Gastrocnemius medialis (tissue), 4 donors: ENCODE measurements around the gene ARHGEF19. TPM values are rescaled to one million over a fixed set of nuclear protein-coding genes. Genes with fewer than 3 reads are reported as not detected.

ENCODE experiments used
- ATAC-seq, 2 donors: fragments of 150-250 bp; one replicate each; pipeline ENCODE4 v1.9.1; 2016
- DNase-seq, 2 donors: peaks; one replicate each; pipeline ENCODE4 v3.0.0-alpha.2; 2019
- H3K27ac ChIP-seq, 4 donors: fragments of 200-600 bp; sonication (generic); 1 replicate in 1 of 4; 2 replicates in 3 of 4; pipeline ENCODE4 v1.5.1; 2016 to 2018; ENCODE audit warnings: mild to moderate bottlenecking in 2 of 4, moderate library complexity in 1 of 4
- H3K27me3 ChIP-seq, 3 donors: fragments of 200-600 bp; sonication (generic) in 2 of 3; 1 replicate in 1 of 3; 2 replicates in 2 of 3; pipeline versions ENCODE4 v1.5.1 to v1.6.0; 2016 to 2019; ENCODE audit warnings: mild to moderate bottlenecking in 1 of 3, moderate library complexity in 1 of 3
- H3K36me3 ChIP-seq, 2 donors: fragments of 200-600 bp; sonication (generic) in 1 of 2; one replicate each; pipeline ENCODE4 v1.5.1; 2017 to 2018
- H3K4me1 ChIP-seq, 2 donors: fragments of 200-600 bp; sonication (generic) in 1 of 2; one replicate each; pipeline ENCODE4 v1.5.1; 2016 to 2017; ENCODE audit warnings: mild to moderate bottlenecking in 2 of 2
- H3K4me3 ChIP-seq, 4 donors: fragments of 200-600 bp; sonication (generic) in 3 of 4; 1 replicate in 1 of 4; 2 replicates in 3 of 4; pipeline ENCODE4 v1.5.1; 2016 to 2019; ENCODE audit warnings: mild to moderate bottlenecking in 2 of 4
- H3K9me3 ChIP-seq, 3 donors: fragments of 200-600 bp; sonication (generic) in 2 of 3; 1 replicate in 1 of 3; 2 replicates in 2 of 3; pipeline ENCODE4 v1.5.1; 2016 to 2019
- CTCF ChIP-seq, 5 experiments: fragments of 450-650 bp in 3 of 5; fragments of 200-600 bp in 2 of 5; sonication (generic) in 2 of 5; IDR thresholded peaks in 4 of 5; conservative IDR thresholded peaks in 1 of 5; 1 replicate in 4 of 5; 2 replicates in 1 of 5; pipeline ENCODE4 v1.5.1; 2016 to 2019; ENCODE audit warnings: antibody characterized with exemption in 5 of 5, mild to moderate bottlenecking in 3 of 5, moderate library complexity in 3 of 5
- POLR2A ChIP-seq, 2 donors: fragments of 450-650 bp; IDR thresholded peaks; one replicate each; pipeline ENCODE4 v1.6.1; 2017; ENCODE audit warnings: antibody characterized with exemption in 2 of 2, mild to moderate bottlenecking in 2 of 2, moderate library complexity in 2 of 2
- in situ Hi-C, 4 donors: fragments of 200-750 bp; cut with MboI; loops; one replicate each; pipeline versions ENCODE4 v1.15.0 to v1.8.0; 2017; ENCODE audit warnings: low sequenced_read_pairs in 4 of 4
- intact Hi-C: fragments of 100-400 bp; cut with DNase I; formaldehyde crosslinking; loops from one replicate; pipeline ENCODE4 v1.15.1; 2023; ENCODE audit warnings: low total_unique reads
- total RNA-seq, 4 donors: library from RNA; depleted of rRNA; stranded (reverse); fragments of >200 nt; gene quantifications; one replicate each; pipeline versions ENCODE4 v1.1.0 to v1.2.3, GENCODE V29; 2016

ARHGEF19 gene
- total RNA-seq, 4 donors from 2014 or later: 0.68 to 3.0 (median 2.3) TPM

- H3K36me3 ChIP-seq: no peaks in the 10 kb centered on the region
Observed at GRCh38 chr1:16158025-16158424, 54.4 kb downstream of the ARHGEF19 start.

GRCh38 chr1:16156848-16157495, 55.5 kb downstream of the ARHGEF19 start:
- H3K9me3 ChIP-seq: no peaks in the 10 kb centered on the region
- in situ Hi-C loops (no loop called here), intact Hi-C loops (loop anchor here (2.0 kb wide), 1 partner anchor 26 kb away; no protein-coding TSS in a partner anchor)
- DNase-seq (no peak), ATAC-seq (no peak)
- no peaks in the 10 kb centered on the region for H3K36me3 ChIP-seq
- H3K27ac ChIP-seq: peak overlapping the region; percentile 74 to 84 (median 80)
- H3K4me1 ChIP-seq: peaks cover 7 to 30% of the 10 kb centered on the region in 2 donors
- TF ChIP-seq POLR2A (IDR thresholded peaks at IDR 0.05) (no peak), CTCF (IDR thresholded peaks at IDR 0.05 in 4 of 5, conservative IDR thresholded peaks at IDR 0.05 in 1 of 5) (no peak)
- peaks cover 4 to 8% (median 5%) of the 10 kb centered on the region in 3 donors for H3K27me3 ChIP-seq
- no peak overlapping the region for H3K4me3 ChIP-seq

More at GRCh38 chr1:16158025-16158424, 54.4 kb downstream of the ARHGEF19 start:
- ATAC-seq (no peak), DNase-seq (no peak)
- in situ Hi-C loops: no loop called here
- Histone ChIP-seq H3K4me3 (no peak overlapping the region), H3K9me3 (no peaks in the 10 kb centered on the region), H3K27me3 (peaks cover 4 to 8% (median 5%) of the 10 kb centered on the region in 3 donors), H3K4me1 (peaks cover 5 to 21% of the 10 kb centered on the region in 2 donors), H3K27ac (no peak overlapping the region)
- intact Hi-C loops: no loop called here
- no peak for TF ChIP-seq POLR2A (IDR thresholded peaks at IDR 0.05)
- TF ChIP-seq CTCF (IDR thresholded peaks at IDR 0.05 in 4 of 5, conservative IDR thresholded peaks at IDR 0.05 in 1 of 5): no peak

GRCh38 chr1:16155537-16156410, 56.7 kb downstream of the ARHGEF19 start, which contains the start of gene EPHA2:
TSS of gene EPHA2 (minus strand) at chr1:16156069. CDS start at chr1:16155932, 137 bp downstream.
- intact Hi-C loops (loop anchor here (2.0 kb wide), 1 partner anchor 27 kb away; no protein-coding TSS in a partner anchor), in situ Hi-C loops (no loop called here)
- H3K4me3 ChIP-seq: peak within 1 kb of the TSS; percentile 64 to 85 (median 70)
- H3K36me3 ChIP-seq: no peaks in the 10 kb centered on the region
- ATAC-seq: peak; percentile 46 to 63
- H3K27ac ChIP-seq: peak within 1 kb of the TSS; percentile 74 to 84 (median 80)
- peaks cover 19 to 42% of the 10 kb centered on the region in 2 donors for H3K4me1 ChIP-seq
- TF ChIP-seq CTCF (IDR thresholded peaks at IDR 0.05 in 4 of 5, conservative IDR thresholded peaks at IDR 0.05 in 1 of 5) (no peak), POLR2A (IDR thresholded peaks at IDR 0.05) (peak; percentile 48 to 77)
- peak; percentile 42 to 59 for DNase-seq
- H3K9me3 ChIP-seq: no peaks in the 10 kb centered on the region
- peaks cover 4 to 8% (median 5%) of the 10 kb centered on the region in 3 donors for H3K27me3 ChIP-seq

GRCh38 chr1:16153999-16154673, 58.3 kb downstream of the ARHGEF19 start:
- ATAC-seq (no peak), DNase-seq (no peak)
- Histone ChIP-seq H3K4me1 (peaks cover 22 to 49% of the 10 kb centered on the region in 2 donors), H3K4me3 (peak overlapping the region; percentile 64 to 85 (median 70)), H3K9me3 (no peaks in the 10 kb centered on the region), H3K36me3 (peaks cover 0 to 1% of the 10 kb centered on the region in 2 donors), H3K27me3 (peaks cover 4 to 8% (median 5%) of the 10 kb centered on the region in 3 donors), H3K27ac (peak overlapping the region; percentile 74 to 84 (median 80))
- in situ Hi-C loops: no loop called here
- no peak for TF ChIP-seq POLR2A (IDR thresholded peaks at IDR 0.05)
- no peak for TF ChIP-seq CTCF (IDR thresholded peaks at IDR 0.05 in 4 of 5, conservative IDR thresholded peaks at IDR 0.05 in 1 of 5)
- intact Hi-C loops: no loop called here
